M059J (cell line): ENCODE data around the gene ATP8A2. TPM values are rescaled to one million over a fixed set of nuclear protein-coding genes. Genes with fewer than 3 reads are reported as not detected.
A peak's percentile ranks its signal among the peaks of the same experiment; 100 is the strongest.

Experiments
- DNase-seq: peaks from one replicate; pipeline ENCODE4 v3.0.0-alpha.2; 2012; ENCODE audit warnings: low read depth
- total RNA-seq: library from RNA; depleted of rRNA; stranded (reverse); fragments of >200 nt; shearing (Covaris generic); gene quantifications from 2 replicates; pipeline ENCODE4 v1.2.3, GENCODE V29; 2014

The ATP8A2 gene
- total RNA-seq, 1 experiment from 2014 or later: 0.44 TPM

DNA sequence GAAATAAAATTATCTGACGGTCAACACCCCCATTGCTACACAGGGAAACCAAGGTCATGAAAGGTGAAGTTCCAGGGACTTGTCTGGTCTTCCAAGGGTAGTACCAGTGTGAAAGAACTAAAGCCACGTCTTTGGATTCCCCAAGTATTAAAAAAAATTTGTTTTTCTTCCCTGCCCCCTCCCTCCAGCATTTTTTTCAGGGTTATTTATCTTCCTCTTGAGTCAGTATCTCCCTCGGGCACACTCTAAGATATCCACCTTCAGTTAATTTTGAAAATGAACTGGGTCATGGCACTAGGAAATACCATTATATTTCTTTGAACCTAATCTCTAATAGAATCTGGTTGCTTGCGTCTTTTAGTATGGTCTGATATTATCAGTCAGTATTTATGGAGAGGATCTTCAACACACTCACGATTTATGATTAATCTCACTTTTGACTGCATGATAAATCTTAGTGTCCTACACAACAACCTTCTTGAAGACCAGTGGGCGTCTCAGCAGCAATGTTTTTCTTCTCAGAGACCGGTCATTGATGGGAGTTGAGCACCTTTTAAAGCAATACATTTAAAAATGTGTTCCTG, 9.1 kb downstream of the ATP8A2 start:
- DNase-seq: no peak

DNA sequence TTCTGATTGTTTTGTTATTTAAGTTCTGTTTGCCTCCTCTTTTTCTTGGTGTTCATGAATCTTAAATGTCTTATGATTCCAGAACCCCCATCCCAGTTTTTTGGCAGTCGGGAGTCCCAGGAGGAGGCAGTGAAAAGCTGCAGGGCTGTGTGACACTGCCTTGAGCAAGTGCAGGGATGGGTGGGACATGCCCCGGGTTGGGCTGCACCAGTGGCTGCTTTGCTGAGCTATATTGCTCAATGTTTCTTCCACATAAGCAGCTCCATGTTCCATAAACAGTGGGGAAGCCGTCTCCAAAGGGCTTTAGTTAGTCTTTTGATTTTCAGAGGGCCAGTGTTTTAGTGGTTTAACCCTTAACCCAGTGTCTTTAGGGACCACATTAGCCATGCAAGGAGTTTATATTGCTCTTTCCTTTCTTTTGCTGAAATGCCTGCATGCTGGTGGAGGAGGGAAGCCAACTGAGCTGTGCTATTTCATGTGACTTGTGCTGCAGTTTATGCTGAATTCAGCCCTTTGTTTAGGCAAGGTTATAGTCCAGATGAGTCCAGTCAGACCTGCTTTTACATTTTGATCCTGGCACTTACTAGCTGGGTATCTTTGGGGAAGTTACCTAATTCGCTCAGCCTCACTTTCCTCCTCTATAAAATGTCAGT, 13.1 kb downstream of the ATP8A2 start:
- DNase-seq: no peak

GRCh38 chr13:25391932-25392331, 20.2 kb downstream of the ATP8A2 start:
- DNase-seq: no peak

DNA sequence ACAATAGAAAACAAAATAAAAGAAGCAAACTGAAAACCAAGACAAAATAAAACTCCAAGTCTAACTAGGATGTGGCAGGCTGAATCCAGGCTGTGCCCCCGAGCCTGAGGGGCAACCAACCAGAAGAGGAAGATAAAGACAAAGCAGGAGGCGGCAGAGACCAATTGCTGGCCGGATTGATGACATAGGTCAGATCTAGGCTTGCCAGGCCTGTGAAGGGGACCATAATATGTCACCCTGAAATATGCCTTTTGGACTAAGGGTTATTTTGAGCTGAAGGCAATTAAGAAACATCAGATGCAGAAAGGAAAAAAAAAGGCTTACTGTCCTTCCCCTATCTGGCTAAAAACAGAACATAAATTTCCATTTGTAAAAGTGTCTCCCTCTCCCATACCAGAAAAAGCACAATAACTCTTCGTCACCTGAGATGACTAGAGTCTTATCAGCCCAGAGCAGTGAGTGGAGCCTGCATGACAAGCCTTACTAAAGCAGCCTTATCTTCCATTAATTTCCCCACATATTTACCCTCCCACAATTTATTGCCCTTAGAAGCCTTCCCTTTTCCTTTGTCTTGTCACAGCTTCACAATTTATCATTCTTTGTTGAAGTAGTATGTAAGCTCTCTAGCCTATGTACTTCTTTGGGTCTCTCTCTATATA, 22.8 kb downstream of the ATP8A2 start:
- no peak for DNase-seq

DNA sequence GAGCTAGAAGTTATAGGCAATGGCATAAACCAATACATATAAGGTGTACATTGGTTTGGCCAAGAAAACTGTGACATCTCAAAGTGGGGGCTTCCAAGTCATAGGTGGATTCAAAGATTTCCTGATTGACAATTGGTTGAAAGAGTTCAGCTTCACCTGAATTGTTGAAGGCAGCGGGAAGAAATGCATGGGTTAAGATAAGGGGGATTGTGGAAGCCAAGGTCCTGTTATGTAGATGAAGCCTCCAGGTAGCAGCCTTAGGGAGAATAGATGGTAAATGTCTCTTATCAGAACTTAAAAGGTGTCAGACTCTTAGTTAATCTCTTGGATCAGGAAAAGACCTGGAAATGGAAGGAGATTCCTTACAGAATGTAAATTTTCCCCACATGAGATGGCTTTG, 26.0 kb downstream of the ATP8A2 start:
- no peak for DNase-seq

- DNase-seq: no peak
Observed at GRCh38 chr13:25400925-25401324, 29.2 kb downstream of the ATP8A2 start.

- DNase-seq: no peak
Observed at GRCh38 chr13:25401958-25402357, 30.2 kb downstream of the ATP8A2 start.

GRCh38 chr13:25406377-25406776, 34.6 kb downstream of the ATP8A2 start:
- peak; percentile 2 for DNase-seq

GRCh38 chr13:25409938-25410337, 38.2 kb downstream of the ATP8A2 start:
- DNase-seq: no peak

- DNase-seq: no peak
Observed at GRCh38 chr13:25415241-25415640, 43.5 kb downstream of the ATP8A2 start.

GRCh38 chr13:25417535-25417934, 45.8 kb downstream of the ATP8A2 start:
- no peak for DNase-seq

- DNase-seq: no peak
Observed at GRCh38 chr13:25420161-25420560, 48.4 kb downstream of the ATP8A2 start.

DNA sequence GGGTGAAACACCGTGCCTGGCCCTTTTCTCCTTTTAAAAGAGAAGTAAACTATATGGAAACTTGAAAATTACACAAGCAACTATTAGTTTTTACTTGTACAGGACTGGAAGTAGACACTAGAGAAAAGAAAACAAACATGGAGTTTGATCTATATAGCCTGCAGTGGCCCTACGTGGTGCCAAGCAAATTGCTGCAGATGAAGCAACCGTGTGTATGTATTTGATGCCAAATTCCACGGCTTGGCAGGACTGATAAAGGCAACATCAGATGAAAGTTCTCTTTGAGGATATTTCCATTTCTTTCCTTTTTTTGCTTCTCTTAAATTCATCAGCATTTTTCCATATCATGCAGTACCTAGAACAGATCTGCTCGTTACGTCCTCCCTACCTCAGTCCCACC, 49.8 kb downstream of the ATP8A2 start:
- no peak for DNase-seq

GRCh38 chr13:25422153-25422552, 50.4 kb downstream of the ATP8A2 start:
- DNase-seq: no peak

DNA sequence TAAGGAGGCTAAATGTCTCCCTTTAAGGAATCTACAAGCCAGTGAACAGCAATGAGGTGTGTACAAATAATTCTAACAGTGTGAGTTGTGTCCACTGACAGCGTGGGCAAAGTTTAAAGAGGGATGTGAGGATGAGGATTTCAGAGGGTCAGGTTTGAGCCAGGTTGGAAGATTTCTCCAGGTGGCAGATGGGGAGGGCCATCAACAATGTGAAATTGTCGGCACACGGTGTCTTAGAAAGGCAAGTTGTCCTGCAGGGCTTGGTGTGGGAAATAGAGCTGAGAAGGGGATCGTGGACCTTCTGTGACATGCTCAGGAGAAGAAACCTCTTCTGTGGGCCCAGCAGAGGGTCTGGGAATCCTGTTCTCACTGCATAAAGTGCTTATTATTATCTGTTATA, 52.1 kb downstream of the ATP8A2 start:
- DNase-seq: no peak

- DNase-seq: no peak
Observed at GRCh38 chr13:25429466-25429865, 57.7 kb downstream of the ATP8A2 start.

DNA sequence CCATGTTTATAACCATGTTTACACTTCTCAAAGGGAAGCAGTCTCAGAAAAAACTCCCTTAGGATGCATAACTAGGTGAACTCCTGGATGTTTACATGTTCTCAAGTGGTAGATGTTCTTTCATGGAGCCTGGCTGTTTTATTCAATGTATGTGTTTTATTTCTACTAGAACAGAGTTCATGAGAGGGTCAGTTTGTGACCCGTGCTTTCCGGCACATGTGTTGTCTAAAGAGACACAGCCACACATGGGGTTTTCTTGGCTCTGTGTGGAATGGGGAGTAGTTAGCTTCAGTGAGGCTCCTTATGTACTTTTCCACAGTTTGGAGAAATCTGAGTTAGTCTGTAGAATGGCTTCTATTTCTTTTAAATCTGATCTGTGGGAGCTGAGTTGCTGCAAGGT, 60.9 kb downstream of the ATP8A2 start:
- no peak for DNase-seq

- DNase-seq: no peak
Observed at GRCh38 chr13:25440061-25440460, 68.3 kb downstream of the ATP8A2 start.

DNA sequence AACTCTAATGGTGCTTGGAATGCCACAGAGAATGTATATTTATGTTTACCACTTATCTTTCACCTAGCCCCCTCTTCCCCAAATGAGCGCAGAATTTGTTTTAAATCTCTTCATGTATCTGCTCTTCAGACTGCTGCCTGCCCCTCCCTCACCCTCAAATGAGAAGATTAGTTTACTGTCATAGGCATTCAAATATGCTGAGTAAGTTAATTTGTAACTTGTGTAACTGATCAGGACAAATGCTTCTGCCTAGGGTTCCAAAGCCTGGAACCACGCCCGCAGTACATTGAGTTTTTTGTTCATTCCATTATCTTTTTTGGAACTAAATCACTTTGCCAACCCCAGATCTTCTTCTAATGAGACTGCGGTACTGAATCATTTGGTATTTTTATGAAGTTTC, 74.5 kb downstream of the ATP8A2 start:
- DNase-seq: no peak

- no peak for DNase-seq
Observed at GRCh38 chr13:25447396-25447795, 75.6 kb downstream of the ATP8A2 start.

DNA sequence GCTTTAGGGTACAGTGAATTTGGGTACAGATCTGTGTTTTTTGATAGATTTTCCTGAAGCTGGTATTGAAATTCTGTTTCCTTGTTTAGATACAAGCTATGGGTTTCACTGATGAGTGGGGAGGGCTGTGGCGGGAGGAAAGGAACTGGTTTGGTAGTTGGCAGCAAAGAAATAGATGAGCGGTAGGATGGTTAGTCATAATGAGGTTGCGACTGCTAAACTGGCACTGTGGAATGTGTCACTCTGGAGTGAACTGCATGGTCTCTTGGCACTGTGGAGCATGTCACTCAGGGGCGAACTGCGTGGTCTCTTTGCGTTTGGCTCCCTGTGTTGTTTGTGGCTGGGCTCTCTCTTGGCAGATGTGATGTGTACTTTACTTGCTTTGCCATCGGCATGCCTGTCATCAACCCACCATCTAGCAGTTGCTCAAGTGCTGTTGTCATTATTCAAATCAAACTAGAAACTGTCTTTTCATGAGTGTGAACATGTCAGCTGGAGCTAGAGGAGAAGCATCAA, 82.1 kb downstream of the ATP8A2 start:
- DNase-seq: no peak

- DNase-seq: peak; percentile 12
Observed at GRCh38 chr13:25455146-25455545, 83.4 kb downstream of the ATP8A2 start.

DNA sequence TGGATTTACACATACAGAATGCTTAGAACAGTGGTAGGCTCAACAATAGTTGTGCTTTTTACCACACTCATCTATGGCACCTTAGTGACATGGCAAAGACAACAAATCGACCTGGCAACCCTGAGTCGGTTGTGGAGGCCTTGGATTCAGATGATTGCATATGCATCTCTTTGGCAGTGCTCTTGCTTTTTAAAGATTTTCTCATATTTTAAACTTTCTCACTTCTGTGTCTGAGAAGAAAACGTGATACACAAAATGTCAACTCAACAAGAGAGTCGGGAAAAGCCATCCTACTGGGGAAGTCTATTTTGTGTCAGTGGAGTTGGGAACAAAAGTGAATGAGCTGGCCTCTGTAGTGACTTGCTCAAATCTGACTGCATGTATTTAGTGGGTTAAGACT, 85.8 kb downstream of the ATP8A2 start:
- DNase-seq: no peak
